WTC11 (cell line): ENCODE results near the gene TRPC4AP.

ENCODE experiments used
- FOXP1 ChIP-seq: sonication (generic); formaldehyde crosslinking; IDR thresholded peaks from 2 replicates; pipeline ENCODE4 v1.8.0; 2022; ENCODE audit warnings: missing genetic modification reagents, mild to moderate bottlenecking, moderate library complexity, borderline replicate concordance
- NFYB ChIP-seq: sonication (generic); formaldehyde crosslinking; conservative IDR thresholded peaks from 2 replicates; pipeline ENCODE4 v1.8.0; 2022; ENCODE audit warnings: low read depth, missing genetic modification reagents
- NR2C2 ChIP-seq: sonication (generic); formaldehyde crosslinking; IDR thresholded peaks from 2 replicates; pipeline ENCODE4 v1.8.0; 2022; ENCODE audit warnings: mild to moderate bottlenecking, missing genetic modification reagents
- USF2 ChIP-seq: sonication (generic); formaldehyde crosslinking; IDR thresholded peaks from 2 replicates; pipeline ENCODE4 v1.8.1; 2023; ENCODE audit warnings: mild to moderate bottlenecking, missing genetic modification reagents, moderate library complexity
- ZNF121 ChIP-seq: sonication (generic); formaldehyde crosslinking; IDR thresholded peaks from 2 replicates; pipeline ENCODE4 v1.8.0; 2023; ENCODE audit warnings: missing genetic modification reagents
- TF ChIP-seq, protein P1 (sequence below): fragments of 200-600 bp; IDR thresholded peaks from 2 replicates; pipeline ENCODE4 v1.8.0; 2022; ENCODE audit warnings: antibody characterized with exemption
- TF ChIP-seq, protein P2 (sequence below): sonication (generic); formaldehyde crosslinking; IDR thresholded peaks from 2 replicates; pipeline ENCODE4 v1.8.1; 2023; ENCODE audit warnings: mild to moderate bottlenecking, missing genetic modification reagents, moderate library complexity

DNA sequence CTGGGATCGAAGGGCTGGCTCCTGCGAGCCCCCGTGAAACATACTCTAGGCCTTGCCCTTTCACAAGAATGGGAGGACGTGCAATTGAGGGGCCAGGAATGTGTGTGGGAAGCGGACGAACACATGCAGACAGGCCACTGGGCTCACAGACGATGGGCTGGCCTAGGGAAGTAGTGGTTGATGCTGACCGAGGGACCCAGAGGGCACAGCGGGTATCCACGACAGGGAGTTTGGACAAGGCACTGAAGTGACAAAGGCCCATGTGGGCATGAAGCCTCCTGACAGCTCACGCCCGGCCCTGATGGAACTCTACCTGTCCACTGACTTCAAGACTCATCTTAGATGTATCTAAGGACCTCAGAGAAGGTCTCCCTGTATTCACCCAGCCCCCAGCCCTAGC, 84.7 kb downstream of the TRPC4AP start:
- TF ChIP-seq ZNF121 (CRISPR knock-in tag): no peak
- TF ChIP-seq, protein P1, sequence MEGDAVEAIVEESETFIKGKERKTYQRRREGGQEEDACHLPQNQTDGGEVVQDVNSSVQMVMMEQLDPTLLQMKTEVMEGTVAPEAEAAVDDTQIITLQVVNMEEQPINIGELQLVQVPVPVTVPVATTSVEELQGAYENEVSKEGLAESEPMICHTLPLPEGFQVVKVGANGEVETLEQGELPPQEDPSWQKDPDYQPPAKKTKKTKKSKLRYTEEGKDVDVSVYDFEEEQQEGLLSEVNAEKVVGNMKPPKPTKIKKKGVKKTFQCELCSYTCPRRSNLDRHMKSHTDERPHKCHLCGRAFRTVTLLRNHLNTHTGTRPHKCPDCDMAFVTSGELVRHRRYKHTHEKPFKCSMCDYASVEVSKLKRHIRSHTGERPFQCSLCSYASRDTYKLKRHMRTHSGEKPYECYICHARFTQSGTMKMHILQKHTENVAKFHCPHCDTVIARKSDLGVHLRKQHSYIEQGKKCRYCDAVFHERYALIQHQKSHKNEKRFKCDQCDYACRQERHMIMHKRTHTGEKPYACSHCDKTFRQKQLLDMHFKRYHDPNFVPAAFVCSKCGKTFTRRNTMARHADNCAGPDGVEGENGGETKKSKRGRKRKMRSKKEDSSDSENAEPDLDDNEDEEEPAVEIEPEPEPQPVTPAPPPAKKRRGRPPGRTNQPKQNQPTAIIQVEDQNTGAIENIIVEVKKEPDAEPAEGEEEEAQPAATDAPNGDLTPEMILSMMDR: no peak
- TF ChIP-seq, protein P2, sequence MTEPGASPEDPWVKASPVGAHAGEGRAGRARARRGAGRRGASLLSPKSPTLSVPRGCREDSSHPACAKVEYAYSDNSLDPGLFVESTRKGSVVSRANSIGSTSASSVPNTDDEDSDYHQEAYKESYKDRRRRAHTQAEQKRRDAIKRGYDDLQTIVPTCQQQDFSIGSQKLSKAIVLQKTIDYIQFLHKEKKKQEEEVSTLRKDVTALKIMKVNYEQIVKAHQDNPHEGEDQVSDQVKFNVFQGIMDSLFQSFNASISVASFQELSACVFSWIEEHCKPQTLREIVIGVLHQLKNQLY (CRISPR knock-in tag): no peak
- TF ChIP-seq USF2: no peak
- no peak for TF ChIP-seq NFYB (CRISPR knock-in tag)
- no peak for TF ChIP-seq FOXP1 (CRISPR knock-in tag)
- TF ChIP-seq NR2C2 (CRISPR knock-in tag): no peak
